NCI-H526 treated with DMSO at 0.1 percent for 48 hours (cell line): ENCODE measurements around the gene AIMP1.
"Not testable (repeated sequence)": the region's sequence is repeated elsewhere in the genome, so short reads cannot be mapped to it uniquely, and the experiment has no call there.

Source experiments
- DNase-seq: peaks from one replicate; lab custom pipeline; 2025; lab: John Stamatoyannopoulos, UW

Gene AIMP1

DNA sequence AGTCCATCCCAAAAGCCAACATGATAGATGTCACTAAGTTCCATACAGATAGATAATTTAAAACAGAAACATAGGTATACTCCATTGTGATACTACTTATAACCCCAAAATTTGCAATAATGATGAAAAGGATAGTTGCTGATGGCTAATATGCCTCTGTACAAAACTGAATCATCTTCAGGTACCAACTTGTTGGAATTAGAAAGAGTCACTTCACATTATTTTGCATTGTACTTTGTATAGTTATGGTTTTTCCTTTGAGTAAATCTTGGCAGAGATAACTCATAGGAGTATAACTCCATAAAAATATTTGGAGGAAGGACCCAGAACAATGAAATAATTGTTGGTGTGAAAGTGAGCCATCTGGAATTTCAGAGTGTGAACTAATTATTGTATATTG is 34.7 kb downstream of the AIMP1 start:
- no peak for DNase-seq

DNA sequence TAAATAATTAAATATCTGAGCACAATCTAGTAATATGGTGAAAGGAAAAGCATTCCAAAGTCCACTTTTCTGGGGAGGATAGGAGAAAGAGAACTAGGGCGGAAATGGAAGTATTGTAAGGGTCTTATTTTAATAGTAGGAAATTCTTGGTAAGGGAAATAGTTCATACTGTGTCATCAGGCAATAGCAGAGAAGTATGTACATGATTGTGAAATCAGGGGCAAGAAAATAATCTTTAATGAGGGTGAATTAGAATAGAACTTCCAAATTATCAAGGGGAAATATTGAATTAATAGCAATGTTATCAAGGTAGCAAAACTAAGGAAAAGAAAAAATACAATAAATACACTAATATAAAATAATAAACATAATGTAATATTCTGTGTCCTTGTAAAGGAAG is 37.4 kb downstream of the AIMP1 start:
- no peak for DNase-seq

DNA sequence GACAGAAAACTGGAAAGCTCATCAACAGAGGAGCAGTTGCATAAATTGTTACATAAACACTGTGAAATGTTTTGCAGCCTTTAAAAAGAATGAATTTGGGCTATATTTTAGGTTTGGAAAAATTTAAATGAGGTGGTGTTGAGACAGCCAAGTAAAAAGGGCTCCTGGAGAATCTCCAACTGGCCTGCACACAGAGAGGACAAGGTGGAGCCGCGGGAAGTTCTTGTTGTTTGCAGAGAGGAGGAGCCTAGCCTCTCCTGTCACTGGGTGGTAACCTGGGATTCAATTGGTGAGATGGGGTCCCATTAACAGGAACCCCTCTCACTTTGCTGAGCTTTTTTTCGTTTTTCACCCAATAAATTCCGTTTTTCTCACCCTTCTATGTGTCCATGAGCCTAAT is 38.8 kb downstream of the AIMP1 start:
- DNase-seq: no peak

DNA sequence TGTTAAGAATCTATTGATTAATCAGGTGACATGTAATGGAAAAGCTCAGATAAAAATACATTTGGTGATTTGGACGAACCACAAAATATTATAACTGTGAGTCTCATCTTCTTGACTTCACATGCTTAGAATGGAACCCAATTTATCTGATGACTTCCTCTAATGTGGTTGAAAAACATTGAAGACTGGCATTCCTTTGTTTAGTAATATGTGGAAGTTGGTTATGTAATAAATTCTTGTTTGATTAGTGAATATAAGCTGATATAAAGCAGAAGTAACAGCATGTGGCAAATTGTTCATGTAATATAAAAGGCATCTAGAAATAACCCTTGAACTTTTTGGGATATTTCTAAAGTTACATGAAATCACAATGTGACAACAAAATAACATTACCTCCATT is 42.5 kb downstream of the AIMP1 start:
- no peak for DNase-seq

DNA sequence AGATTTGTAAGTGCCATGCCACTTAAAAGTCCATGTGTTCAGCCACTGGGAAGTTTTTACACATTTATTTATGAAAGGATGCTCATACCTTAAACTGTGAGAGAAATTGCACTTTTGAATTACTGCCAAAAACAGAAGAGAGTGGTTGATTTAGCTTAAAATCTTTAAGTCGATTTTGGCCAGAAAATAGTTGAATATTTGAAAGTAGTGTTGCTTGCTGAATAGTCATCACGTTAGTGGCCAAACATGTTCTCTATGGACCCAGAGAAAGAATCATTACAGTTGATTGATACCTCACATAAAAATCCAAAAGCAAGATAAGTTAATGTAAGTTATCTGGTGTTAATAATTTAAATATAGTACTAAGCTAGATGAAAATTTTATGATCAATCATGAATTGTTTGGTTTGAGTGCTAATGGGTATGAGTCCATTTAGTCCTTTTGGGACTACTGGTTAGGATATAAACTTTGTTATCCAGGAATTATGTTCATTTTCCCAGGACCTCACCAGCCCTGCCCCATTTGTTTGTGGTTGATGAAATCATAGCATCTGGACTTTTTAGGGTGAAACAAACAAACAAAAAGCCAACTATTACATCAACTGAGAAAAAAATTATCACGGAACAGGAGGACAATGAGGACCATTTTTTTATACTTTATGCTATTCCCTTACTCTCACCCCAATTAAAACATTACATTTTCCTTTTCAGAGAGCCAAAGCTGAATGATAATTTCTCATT is 45.9 kb downstream of the AIMP1 start:
- DNase-seq: no peak

DNA sequence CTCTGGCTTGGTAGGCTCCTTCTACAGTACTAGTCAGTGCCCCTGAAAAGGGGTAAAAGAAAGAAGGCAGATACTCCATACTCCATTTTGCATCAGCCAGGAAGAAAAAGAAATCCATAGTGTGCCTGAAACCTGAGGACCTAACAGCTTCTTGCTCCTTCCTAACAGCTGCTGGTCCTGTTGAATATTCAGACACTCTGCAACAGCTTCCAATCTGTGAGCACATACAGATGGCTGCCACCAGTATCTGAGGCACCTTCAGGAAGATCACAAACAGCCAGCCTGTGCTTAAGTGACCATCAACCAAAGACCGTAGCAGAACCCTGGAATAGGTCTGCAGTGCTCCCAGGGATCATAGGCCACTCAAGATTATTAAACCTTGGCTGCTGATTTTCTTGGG is 47.9 kb downstream of the AIMP1 start:
- no peak for DNase-seq

DNA sequence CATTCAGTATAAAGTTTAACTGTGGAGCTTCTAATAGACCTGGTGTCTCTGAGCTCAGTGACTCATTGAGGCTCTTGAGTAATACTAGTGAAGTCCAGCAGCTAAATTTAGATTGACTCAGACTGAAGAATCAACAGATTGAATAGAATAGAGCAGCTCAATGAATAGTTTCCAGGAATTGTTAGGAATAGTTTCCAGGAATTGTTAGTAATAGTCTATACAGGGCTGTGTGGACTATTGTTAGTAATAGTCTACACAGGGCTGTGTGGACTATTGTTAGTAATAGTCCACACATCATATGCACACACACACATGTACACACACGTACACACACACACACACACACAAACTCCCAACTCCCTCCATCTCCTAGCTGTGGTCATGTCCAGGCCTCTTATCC is 49.3 kb downstream of the AIMP1 start:
- no peak for DNase-seq

DNA sequence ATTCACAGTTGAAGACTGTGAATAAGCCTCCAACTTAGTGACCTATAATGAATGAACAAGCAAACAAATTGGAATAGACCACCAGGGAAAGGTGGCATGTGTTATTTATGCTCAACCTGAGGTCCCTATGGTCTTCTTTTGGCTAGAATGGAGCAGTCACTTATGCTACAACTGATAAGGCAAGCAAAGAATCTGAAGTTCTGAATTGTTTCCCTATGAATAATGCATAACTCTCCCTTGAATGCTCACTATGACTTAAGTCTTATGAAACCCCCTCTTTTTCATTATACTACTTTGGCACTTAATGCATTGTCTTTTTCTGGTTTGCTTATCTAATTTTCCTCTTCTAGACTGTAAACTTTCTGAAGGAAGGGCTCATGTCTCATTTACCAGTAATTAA is 49.7 kb downstream of the AIMP1 start:
- no peak for DNase-seq

DNA sequence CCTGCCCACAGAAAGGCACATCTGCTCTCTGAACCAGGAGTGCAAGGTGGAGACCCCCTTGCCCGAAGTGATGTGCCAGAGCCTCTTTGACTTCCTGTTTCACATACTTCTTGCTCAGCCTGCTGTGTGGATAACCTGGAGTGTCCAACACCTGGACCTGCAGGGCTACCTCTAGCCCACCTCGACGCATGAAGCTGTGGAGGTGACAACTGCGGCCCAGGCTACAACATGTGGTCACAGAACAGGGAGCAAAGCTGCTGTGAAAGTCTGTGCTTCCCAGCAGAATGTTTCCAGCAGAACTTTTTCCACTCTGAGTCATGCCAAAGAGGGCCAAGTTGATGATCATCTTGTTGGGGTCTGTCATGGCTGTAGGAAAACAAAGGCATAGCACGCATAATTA is 50.7 kb downstream of the AIMP1 start:
- no peak for DNase-seq

DNA sequence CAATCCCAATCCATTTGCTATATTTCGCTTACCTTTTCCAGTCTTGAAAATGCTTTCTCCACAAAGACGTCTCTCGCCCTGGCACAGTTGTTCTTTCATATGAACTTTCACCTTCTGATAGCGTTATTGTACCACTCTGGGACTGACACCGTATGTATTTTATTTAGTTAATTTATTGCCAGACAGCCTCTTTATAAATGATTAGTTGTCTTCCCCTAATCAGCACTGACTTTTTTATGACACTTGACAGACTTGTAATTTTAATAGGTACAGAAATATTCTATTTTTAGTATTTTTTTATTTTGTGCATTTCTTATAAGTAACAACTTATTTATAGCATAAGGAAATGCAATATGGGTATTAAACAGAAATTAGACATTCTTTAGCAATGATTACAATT is 52.3 kb downstream of the AIMP1 start, which contains the start of gene GIMD1:
GIMD1 (minus strand) TSS at position 101 of the 400 bp plus-strand sequence. CDS start 1,343 bp downstream, outside the sequence.
- DNase-seq: no peak

DNA sequence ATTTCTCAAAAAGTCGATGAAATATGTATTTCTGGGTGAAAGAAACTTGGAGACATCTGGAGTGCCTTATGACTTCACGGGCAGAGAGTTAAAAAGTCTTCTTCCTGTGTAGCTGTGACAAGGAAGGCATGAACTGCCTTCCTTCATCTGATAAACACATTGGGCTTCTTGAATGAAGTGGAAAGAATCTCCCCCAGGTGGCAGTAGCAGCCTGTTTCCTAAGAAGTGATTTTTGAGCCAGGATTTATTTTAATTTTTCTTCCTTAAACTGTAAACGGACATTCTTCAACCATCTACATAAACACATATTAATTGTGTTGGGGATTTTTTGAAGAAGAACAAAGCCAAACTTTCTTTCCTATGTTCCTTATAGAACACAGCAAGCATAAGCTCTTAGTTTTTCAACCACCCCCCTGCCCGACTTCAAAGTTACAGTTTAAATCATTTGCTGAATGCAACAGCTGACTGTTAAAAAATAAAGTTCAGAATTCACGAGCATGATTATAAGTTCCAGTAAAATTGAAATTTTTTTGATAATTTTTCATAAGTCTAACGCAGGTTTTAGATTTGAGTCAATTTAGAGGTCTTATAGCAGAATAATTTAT is 53.2 kb downstream of the AIMP1 start:
- DNase-seq: peak; percentile 5

DNA sequence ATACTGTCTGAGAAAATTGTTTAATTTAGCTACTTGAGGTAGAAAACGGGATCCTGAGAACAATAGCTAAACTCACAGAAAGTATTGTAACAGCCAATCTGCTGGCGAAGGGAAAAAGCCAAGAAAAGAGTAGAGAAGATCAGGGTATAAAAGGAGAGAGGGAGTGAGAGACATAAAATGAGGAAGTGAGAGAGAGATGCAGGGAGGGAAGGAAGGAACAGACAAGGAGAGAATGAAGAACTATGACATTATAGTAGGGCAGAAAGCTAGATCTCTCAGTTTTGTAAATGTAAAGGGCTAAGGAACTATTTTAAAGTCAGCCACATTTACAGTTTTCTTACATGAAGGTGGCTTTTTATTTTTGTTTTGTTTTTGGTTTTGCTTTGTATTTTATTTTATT is 53.9 kb downstream of the AIMP1 start:
- no peak for DNase-seq

DNA sequence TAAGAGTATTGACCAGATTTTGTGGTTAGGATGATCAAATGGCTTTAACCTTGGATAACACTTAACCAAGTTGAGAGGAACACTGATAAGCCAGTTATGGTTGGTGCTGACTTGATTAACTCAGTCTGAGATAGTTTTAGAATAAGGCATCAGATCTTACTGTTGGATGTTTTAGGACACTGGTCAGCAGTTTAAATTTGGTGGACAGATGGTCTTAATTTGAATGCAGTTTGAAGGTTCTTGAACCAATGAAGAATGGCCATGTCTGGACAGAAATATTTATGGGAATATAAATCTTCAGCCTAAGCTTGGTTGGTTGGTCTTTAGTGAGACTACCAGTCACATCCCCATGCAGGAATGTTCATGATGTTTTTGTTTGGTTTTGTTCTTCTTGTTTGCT is 54.8 kb downstream of the AIMP1 start:
- DNase-seq: no peak

DNA sequence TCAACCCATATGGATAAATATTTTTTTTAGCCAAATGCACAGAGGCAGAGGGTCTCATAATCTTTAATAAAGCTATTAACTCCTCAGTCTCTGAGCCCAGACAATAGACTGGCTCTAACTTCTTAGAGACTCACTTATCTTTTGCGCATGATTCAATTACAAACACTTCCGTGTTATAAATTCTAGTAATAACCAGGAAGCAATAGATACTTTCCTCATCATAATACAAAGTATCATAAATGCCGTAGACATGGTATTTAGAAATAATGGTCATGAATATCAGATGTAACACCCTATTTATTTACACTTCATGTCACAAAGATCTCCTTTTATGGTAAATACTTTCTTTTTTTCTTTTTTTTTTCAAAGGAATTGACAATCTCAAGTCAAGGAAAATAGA is 56.7 kb downstream of the AIMP1 start:
- DNase-seq: no peak

DNA sequence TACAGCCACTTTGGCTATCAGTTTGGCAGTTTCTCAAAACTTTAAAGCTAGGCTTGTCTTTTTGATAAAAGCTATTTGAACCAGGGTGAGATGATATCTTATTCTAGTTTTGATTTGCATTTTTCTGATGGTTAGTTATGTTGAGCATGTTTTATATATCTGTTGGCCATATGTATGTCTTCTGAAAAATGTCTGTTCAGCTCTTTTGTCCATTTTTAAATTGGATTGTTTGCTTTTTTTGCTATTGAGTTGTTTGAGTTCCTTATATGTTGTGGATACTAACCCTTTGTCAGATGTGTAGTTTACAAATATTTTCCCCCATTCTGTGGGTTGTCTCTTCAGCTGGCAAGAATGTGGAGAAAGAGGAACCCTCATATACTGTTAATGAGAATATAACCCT is 63.8 kb downstream of the AIMP1 start:
- no peak for DNase-seq

DNA sequence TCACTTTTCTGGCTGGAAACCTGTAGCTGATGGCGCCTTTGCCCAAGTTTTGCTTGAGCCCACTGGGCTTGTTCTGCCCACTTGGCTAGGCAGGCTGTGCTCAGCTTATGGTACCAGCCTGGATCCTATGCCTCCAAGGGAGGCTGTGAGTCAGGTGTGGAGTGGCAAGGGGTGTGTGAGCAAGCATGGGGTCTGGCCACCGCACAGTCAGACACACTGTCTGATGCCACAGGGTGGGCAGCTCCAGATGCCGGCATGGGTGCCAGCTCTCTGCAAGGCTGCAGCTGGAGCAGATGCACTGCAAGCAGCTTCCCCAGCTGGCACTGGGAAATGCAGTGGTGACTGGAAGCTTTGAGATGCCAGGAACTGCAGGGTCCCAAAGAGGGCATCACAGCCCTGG is 68.5 kb downstream of the AIMP1 start:
- DNase-seq: no peak

DNA sequence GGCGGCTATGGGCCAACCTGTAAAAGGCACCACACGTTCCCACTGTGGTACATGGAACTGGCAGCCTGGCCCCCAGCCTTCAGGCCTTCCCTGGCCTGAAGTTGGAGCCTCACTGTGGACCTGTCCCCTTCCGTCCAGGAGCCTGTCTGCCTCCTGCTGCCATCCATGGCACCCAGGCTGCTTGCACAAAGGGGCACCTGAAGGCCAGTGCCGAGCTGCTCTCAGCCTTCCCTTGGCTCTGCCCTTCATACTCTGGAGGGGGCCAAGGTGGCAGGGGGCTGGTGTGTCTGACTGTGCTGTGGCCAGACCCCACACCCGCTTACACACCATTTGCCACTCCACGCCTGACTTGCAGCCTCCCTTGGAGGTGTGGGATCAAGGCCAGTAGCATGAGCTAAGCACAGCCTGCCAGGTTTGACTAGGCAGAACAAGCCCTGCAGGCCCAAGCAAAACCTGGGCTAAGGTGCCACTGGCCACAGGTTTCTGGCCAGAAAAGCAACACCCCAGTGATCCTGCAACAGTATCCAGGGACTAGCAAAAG is 69.6 kb downstream of the AIMP1 start:
- no peak for DNase-seq

DNA sequence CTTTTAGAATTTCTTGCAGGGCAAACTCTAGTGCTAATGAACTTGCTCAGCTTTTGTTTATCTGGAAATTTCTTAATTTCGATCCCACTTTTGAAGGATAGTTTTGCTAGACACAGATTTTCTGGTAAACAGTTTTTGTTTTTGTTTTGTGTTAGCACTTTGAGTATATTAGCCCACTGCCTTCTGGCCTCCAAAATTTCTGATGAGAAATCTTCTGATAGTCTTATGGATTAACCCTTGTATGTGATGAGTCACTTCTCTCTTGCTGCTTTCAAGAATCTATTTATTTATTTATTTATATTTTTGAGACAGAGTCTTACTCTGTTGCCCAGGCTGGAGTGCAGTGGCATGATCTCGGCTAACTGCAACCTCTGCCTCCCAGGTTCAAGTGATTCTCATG is 79.2 kb downstream of the AIMP1 start:
- DNase-seq: no peak

DNA sequence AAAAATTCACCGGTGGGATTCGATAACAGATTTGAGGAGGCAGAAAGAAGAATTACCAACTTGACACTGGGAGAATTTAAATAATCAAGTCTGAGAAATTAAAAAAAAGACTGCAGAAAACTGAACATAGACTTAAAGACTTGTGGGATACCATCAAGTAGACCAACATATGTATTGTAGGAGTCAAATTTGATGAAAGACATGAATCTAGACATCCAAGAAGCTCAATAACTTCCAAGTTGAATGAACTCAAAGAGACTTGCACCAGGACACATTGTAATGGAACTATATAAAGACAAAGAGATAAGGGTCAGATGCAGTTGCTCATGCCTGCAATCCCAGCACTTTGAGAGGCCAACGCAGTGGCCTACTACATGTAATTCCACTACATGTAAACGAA is 82.5 kb downstream of the AIMP1 start:
- not testable (repeated sequence) for DNase-seq
